Activated CD8-positive, alpha-beta T cell treated with anti-CD3 and anti-CD28 coated beads for 36 hours (primary cell): ENCODE measurements around the gene NIN. TPM values are rescaled to one million over a fixed set of nuclear protein-coding genes. Genes with fewer than 3 reads are reported as not detected.
"Not testable (repeated sequence)": the region's sequence is repeated elsewhere in the genome, so short reads cannot be mapped to it uniquely, and the experiment has no call there.

ENCODE experiments used
- ATAC-seq: fragments of 200-7000 bp; cut with Tn5 transposase; one replicate; pipeline ENCODE4 v1.10.0; 2021; ENCODE audit warnings: mild to moderate bottlenecking, moderate library complexity
- CTCF ChIA-PET: fragments of 350-600 bp; sonication (Branson Sonifier 250); formaldehyde crosslinking; loops from one replicate; lab custom pipeline; 2021; ENCODE audit warnings: antibody characterized with exemption; lab: Charles Lee
- POLR2A ChIA-PET: fragments of 350-600 bp; sonication (Branson Sonifier 250); formaldehyde crosslinking; loops from one replicate; lab custom pipeline; 2021; ENCODE audit warnings: antibody characterized with exemption; lab: Charles Lee
- DNase-seq: peaks from one replicate; pipeline ENCODE4 v3.0.0-alpha.2; 2020
- H3K27ac Mint-ChIP-seq: one replicate; pipeline ENCODE4 v1.8.0; 2021; ENCODE audit warnings: mild to moderate bottlenecking, mixed read lengths
- H3K27me3 Mint-ChIP-seq: one replicate; pipeline ENCODE4 v1.8.0; 2021; ENCODE audit warnings: mixed read lengths
- H3K36me3 Mint-ChIP-seq: one replicate; pipeline ENCODE4 v1.8.0; 2021; ENCODE audit warnings: low read depth, mixed read lengths
- H3K4me1 Mint-ChIP-seq: one replicate; pipeline ENCODE4 v1.8.0; 2021; ENCODE audit warnings: low read depth, mixed read lengths
- H3K4me3 Mint-ChIP-seq: one replicate; pipeline ENCODE4 v1.8.0; 2021; ENCODE audit warnings: mild to moderate bottlenecking, moderate library complexity, mixed read lengths
- H3K9me3 Mint-ChIP-seq: one replicate; pipeline ENCODE4 v1.8.0; 2021; ENCODE audit warnings: mixed read lengths
- CTCF ChIP-seq: fragments of 200-600 bp; IDR thresholded peaks from one replicate; pipeline ENCODE4 v1.8.0; 2022; ENCODE audit warnings: antibody characterized with exemption, mild to moderate bottlenecking
- intact Hi-C: fragments of 100-400 bp; cut with micrococcal nuclease; formaldehyde crosslinking; loops from one replicate; pipeline ENCODE4 v1.10.0; 2022
- total RNA-seq, 2 experiments: library from RNA; stranded (reverse); gene quantifications; one replicate each; pipeline ENCODE4 v1.2.3, GENCODE V29; 2021

Gene NIN
- total RNA-seq, 2 experiments from 2014 or later = 71.9 to 72.8 TPM

- Mint-ChIP-seq H3K36me3 (no peaks in the 10 kb centered on the region), H3K27me3 (no peaks in the 10 kb centered on the region), H3K27ac (no peak overlapping the region), H3K4me3 (no peak overlapping the region), H3K4me1 (no peaks in the 10 kb centered on the region), H3K9me3 (no peaks in the 10 kb centered on the region)
- CTCF ChIA-PET = interaction anchor here (0.7 to 1.8 kb wide), 7 partner anchors 15 to 168 kb away, joined by 3 to 5 read pairs (median 3); no protein-coding TSS in a partner anchor
- DNase-seq = no peak
- POLR2A ChIA-PET = interaction anchor here (0.7 kb wide), 1 partner anchor 54 kb away, joined by 3 read pairs; no protein-coding TSS in a partner anchor
- intact Hi-C loops = no loop called here
- TF ChIP-seq CTCF = no peak
- no peak for ATAC-seq
These were observed 119.9 kb downstream of the NIN start for GRCh38 chr14:50711043-50711442.

DNA sequence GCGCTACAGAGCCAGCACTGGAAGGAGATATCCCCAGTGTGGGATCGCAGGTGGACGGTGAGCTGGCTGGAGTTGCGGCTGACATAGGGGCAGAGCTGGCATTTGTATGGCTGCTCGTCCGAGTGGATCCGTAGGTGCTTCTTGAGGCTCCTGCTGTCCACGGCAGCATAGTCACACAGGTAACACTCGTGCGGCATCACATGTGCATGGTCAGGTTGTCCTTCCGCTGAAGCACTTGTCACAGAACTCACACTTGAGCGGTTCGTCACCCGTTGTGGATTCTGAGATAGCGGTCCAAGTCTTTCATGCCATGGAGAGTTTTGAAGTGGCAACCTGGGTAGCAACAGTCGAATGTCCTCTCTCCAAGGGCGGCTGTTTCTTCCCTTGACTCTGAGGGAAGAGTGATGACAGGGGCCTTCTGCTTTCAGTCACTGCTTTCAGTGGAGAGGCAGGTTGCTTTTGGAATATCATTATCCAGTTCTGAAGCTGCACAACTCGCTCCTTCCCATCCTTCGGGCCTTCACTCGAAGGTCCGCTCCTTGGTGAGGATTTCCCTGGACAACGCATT is 125.9 kb downstream of the NIN start:
- DNase-seq (no peak), ATAC-seq (no peak)
- H3K27me3 Mint-ChIP-seq = peaks cover 10% of the 10 kb centered on the region
- no peaks in the 10 kb centered on the region for H3K9me3 Mint-ChIP-seq
- H3K36me3 Mint-ChIP-seq = no peaks in the 10 kb centered on the region
- H3K27ac Mint-ChIP-seq = no peak overlapping the region
- POLR2A ChIA-PET = no interaction called here
- no peak for TF ChIP-seq CTCF
- CTCF ChIA-PET = no interaction called here
- intact Hi-C loops = no loop called here
- no peak overlapping the region for H3K4me3 Mint-ChIP-seq
- no peaks in the 10 kb centered on the region for H3K4me1 Mint-ChIP-seq

DNA sequence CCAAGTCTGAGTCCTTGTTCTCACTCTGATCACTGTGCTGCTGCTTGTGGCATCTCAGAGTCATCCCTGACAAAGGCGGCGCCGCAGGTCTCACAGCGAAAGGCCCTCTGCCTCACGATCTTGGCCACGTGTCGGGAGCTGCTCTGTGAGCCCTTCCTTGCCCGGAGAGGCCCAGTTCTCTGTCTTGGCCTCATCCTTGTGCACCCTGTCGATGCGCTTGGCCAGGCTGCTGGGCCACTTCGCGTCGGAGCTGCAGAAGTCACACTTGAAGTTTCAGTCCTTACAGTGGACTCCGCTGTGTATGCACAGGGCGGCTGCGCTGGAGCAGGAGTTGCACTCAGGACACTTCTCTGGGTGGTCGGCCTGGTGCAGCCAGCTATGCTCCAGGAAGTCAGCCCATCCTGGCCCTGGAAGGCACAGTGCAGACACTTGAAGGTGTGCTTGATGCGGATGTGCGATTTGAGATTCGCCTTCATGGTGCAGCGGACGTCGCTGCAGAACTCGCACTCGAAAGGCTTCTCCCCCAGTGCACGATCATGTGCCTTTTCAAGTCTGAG is 126.4 kb downstream of the NIN start:
- POLR2A ChIA-PET = no interaction called here

DNA sequence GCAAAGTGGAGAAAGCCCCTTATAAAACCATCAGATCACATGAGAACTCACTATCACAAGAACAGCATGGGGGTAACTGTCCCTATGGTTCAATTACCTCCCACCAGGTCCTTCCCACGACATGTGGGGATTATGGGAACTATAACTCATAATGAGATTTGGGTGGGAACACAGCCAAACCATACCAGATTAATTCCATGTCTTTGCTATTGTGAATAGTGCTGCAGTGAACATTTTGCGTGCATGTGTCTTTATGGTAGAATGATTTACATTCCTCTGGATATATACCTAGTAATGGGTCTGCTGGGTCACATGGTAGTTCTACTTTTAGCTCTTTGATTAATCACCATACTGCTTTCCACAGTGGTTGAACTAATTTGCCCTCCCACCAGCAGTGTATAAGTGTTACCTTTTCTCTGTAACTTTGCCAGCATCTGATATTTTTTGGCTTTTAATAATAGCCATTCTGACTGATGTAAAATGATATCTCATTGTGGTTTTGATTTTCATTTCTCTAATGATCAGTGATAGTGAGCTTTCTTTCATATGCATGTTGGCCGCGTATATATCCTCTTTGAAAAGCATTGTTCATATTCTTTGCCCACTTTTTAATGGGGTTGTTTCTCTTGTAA is 133.2 kb downstream of the NIN start:
- Mint-ChIP-seq H3K9me3 (peaks cover 5% of the 10 kb centered on the region), H3K36me3 (peaks cover 4% of the 10 kb centered on the region), H3K27ac (no peak overlapping the region), H3K4me3 (no peak overlapping the region), H3K4me1 (no peaks in the 10 kb centered on the region), H3K27me3 (peaks cover 14% of the 10 kb centered on the region)
- intact Hi-C loops = no loop called here
- no peak for DNase-seq
- no peak for TF ChIP-seq CTCF
- POLR2A ChIA-PET = no interaction called here
- CTCF ChIA-PET = interaction anchor here (1.2 kb wide), 1 partner anchor 17 kb away, joined by 5 read pairs; no protein-coding TSS in a partner anchor
- ATAC-seq = no peak

More for the DNA sequence above, 126.4 kb downstream of the NIN start:
- no peaks in the 10 kb centered on the region for H3K9me3 Mint-ChIP-seq
- no peaks in the 10 kb centered on the region for H3K4me1 Mint-ChIP-seq
- peaks cover 13% of the 10 kb centered on the region for H3K27me3 Mint-ChIP-seq
- ATAC-seq (no peak), DNase-seq (no peak)
- no peak for TF ChIP-seq CTCF
- H3K4me3 Mint-ChIP-seq = no peak overlapping the region
- CTCF ChIA-PET = no interaction called here
- intact Hi-C loops = no loop called here
- H3K27ac Mint-ChIP-seq = no peak overlapping the region
- H3K36me3 Mint-ChIP-seq = no peaks in the 10 kb centered on the region

DNA sequence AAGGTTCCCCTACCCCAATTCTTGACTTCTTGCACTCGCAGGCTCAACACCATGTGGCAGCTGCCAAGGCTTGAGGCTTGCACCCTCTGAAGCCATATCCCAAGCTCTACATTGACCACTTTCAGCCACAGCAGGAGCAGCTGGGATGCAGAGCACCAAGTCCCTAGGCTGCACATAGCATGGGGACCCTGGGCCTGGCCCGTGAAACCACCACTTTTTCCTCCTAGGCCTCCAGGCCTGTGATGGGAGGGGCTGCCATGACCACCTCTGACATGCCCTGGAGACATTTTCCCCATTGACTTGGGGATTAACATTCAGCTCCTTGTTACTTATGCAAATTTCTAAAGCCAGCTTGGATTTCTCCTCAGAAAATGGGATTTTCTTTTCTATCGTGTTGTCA is 136.7 kb downstream of the NIN start:
- H3K36me3 Mint-ChIP-seq, POLR2A ChIA-PET, H3K27ac Mint-ChIP-seq, H3K27me3 Mint-ChIP-seq, intact Hi-C loops, H3K4me3 Mint-ChIP-seq, H3K4me1 Mint-ChIP-seq, DNase-seq, ATAC-seq: not testable (repeated sequence)
- peaks cover 13% of the 10 kb centered on the region for H3K9me3 Mint-ChIP-seq
- CTCF ChIA-PET = interaction anchor here (0.7 to 2.0 kb wide), 2 partner anchors 20 to 94 kb away, joined by 3 to 4 read pairs; no protein-coding TSS in a partner anchor
